ENCODE results near the gene NEMP2.

- no peak for TF ChIP-seq CTCF (conservative IDR thresholded peaks at IDR 0.05; ENCODE audit: low read depth, low read length)
- TF ChIP-seq POLR2A (IDR thresholded peaks at IDR 0.05; ENCODE audit: low read depth, low read length) = no peak
- TF ChIP-seq RCOR1 (IDR thresholded peaks at IDR 0.05; ENCODE audit: insufficient replicate concordance, low read length) = no peak
- TF ChIP-seq RAD21 (IDR thresholded peaks at IDR 0.05; ENCODE audit: low read length) = no peak
- no peak for TF ChIP-seq ELK1 (IDR thresholded peaks at IDR 0.05; ENCODE audit: borderline replicate concordance, low read depth, low read length)
- no peak for TF ChIP-seq SMC3 (IDR thresholded peaks at IDR 0.05; ENCODE audit: low read depth, low read length)
- TF ChIP-seq CEBPB (IDR thresholded peaks at IDR 0.05; ENCODE audit: low read depth, low read length) = no peak
- TF ChIP-seq CHD1 (IDR thresholded peaks at IDR 0.05; ENCODE audit: low read depth, low read length) = no peak
- no peak for TF ChIP-seq USF2 (IDR thresholded peaks at IDR 0.05; ENCODE audit: low read depth, low read length)
- no peak for TF ChIP-seq MAFK (IDR thresholded peaks at IDR 0.05; ENCODE audit: low read depth, low read length)
- TF ChIP-seq BHLHE40 (IDR thresholded peaks at IDR 0.05; ENCODE audit: low read depth, low read length) = no peak
Measured at GRCh38 chr2:190503088-190503487, 31.4 kb downstream of the NEMP2 start.
